Ovary (tissue), 9 donors: ENCODE data around the gene AFF3. TPM values are rescaled to one million over a fixed set of nuclear protein-coding genes. Genes with fewer than 3 reads are reported as not detected.

Experiments
- DNase-seq, 5 donors: peaks; one replicate each; pipeline ENCODE4 v3.0.0-alpha.2; 2019 to 2020
- H3K27ac ChIP-seq, 2 donors: fragments of 200-600 bp; one replicate each; pipeline versions ENCODE4 v1.5.1 to v1.8.0; 2019 to 2022
- H3K27me3 ChIP-seq: fragments of 200-600 bp; one replicate; pipeline ENCODE4 v1.8.0; 2022
- H3K36me3 ChIP-seq: fragments of 200-600 bp; sonication (generic); one replicate; pipeline ENCODE4 v1.5.1; 2019
- H3K4me1 ChIP-seq: one replicate; pipeline ENCODE4 v1.8.1; 2013; ENCODE audit warnings: mild to moderate bottlenecking, moderate library complexity; ENCODE audit not compliant: insufficient read depth
- H3K4me3 ChIP-seq: fragments of 200-600 bp; sonication (generic); one replicate; pipeline ENCODE4 v1.5.1; 2017
- H3K9me3 ChIP-seq, 2 donors: fragments of 200-600 bp in 1 of 2; sonication (generic) in 1 of 2; one replicate each; pipeline versions ENCODE4 v1.5.1 to v1.8.1; 2013 to 2019; ENCODE audit warnings: mild to moderate bottlenecking in 1 of 2, moderate library complexity in 1 of 2
- EP300 ChIP-seq: sonication (generic); formaldehyde crosslinking; IDR thresholded peaks from one replicate; pipeline ENCODE4 v1.6.1; 2017; ENCODE audit warnings: antibody characterized with exemption
- POLR2A ChIP-seq: fragments of 450-650 bp; IDR thresholded peaks from one replicate; pipeline ENCODE4 v1.6.1; 2017; ENCODE audit warnings: antibody characterized with exemption, mild to moderate bottlenecking, moderate library complexity
- WGBS, 3 donors: extraction: QIAGEN DNeasy Blood & Tissue Kit in 1 of 3; methylation state at CpG; one replicate each; pipeline versions ENCODE4 v1.1.5 to v1.1.7; 2013 to 2017; 5-methylcytosine and 5-hydroxymethylcytosine counted together
- intact Hi-C, 4 donors: fragments of 100-400 bp; cut with DNase I; formaldehyde crosslinking; loops; one replicate each; pipeline versions ENCODE4 v1.11.0 to v1.15.1; 2022 to 2023
- polyA plus RNA-seq, 2 donors: library from polyadenylated mRNA; stranded (reverse); fragments of 200-250 nt in 1 of 2; fragments of 350-450 nt in 1 of 2; fragmentation: Illumina TruSeq in 1 of 2; extraction: RNeasy Lipid Tissue Mini Kit (QIAGEN cat#74804) in 1 of 2; gene quantifications; one replicate each; pipeline ENCODE4 v1.2.3, GENCODE V29; 2013 to 2014
- total RNA-seq, 7 donors: library from RNA; depleted of rRNA in 2 of 7; stranded (reverse); fragments of >200 nt in 2 of 7; fragmentation: NEBNext Ultra II Directional in 3 of 7; extraction: Animal tissue kit (Norgen Biotek cat#: 25700) in 3 of 7; gene quantifications; one replicate each; pipeline versions ENCODE4 v1.1.0 to v1.2.4, GENCODE V29; 2016 to 2023
- TF ChIP-seq, protein P1 (sequence below), 3 donors: fragments of 450-650 bp in 2 of 3; fragments of 200-600 bp in 1 of 3; IDR thresholded peaks; one replicate each; pipeline versions ENCODE4 v1.5.1 to v1.8.0; 2016 to 2022; ENCODE audit warnings: antibody characterized with exemption in 3 of 3, mild to moderate bottlenecking in 1 of 3
- donor health status: DM: no; HTN: no; CAD: no; lungs with moderate emphysema.
- donor health status: DM: no; HTN: no; CAD: no.
- donor health status: Bipolar disorder and iron deficiency.
- donor health status: DM: yes; HTN: yes; CAD: no.
- donor health status: DM: no; HTN: no; CAD: no.
- donor health status: DM: yes; HTN: yes; CAD: no.

Gene AFF3
- total and polyA plus RNA-seq, 9 donors = 5.9 to 40.8 (median 25.7) TPM

DNA sequence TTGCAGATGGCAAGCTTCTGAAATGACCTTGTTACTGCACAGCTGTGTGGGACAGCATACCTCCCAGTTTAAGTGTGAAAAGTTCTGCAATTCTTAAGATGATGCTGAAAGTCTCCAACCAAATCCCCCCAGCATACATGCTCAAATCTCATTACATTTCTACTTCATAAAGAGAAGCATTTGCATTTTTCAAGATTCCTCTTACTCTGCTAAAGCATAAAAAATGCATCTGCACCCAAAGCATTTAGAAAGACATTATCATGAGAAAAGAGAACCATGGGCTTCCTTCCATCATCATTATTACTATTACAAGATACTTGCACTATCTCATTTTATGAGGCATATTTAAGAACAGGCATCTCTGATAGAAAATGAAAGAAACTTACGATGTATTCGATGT lies 415.7 kb downstream of the AFF3 start:
- intact Hi-C loops = loop anchor here in 2 of 4 donors (5.0 to 10.0 kb wide), 2 partner anchors 478 to 491 kb away; no protein-coding TSS in a partner anchor
- 15 to 33% (median 20%) methylated on average over 2 of the region's 2 CpGs for WGBS, 3 donors
- Histone ChIP-seq H3K9me3 (no peaks in the 10 kb centered on the region), H3K27me3 (no peaks in the 10 kb centered on the region), H3K4me3 (no peak overlapping the region), H3K4me1 (no peaks in the 10 kb centered on the region), H3K36me3 (no peaks in the 10 kb centered on the region), H3K27ac (no peak overlapping the region)
- no peak for DNase-seq
- TF ChIP-seq EP300 (no peak), POLR2A (no peak)
- TF ChIP-seq, protein P1, sequence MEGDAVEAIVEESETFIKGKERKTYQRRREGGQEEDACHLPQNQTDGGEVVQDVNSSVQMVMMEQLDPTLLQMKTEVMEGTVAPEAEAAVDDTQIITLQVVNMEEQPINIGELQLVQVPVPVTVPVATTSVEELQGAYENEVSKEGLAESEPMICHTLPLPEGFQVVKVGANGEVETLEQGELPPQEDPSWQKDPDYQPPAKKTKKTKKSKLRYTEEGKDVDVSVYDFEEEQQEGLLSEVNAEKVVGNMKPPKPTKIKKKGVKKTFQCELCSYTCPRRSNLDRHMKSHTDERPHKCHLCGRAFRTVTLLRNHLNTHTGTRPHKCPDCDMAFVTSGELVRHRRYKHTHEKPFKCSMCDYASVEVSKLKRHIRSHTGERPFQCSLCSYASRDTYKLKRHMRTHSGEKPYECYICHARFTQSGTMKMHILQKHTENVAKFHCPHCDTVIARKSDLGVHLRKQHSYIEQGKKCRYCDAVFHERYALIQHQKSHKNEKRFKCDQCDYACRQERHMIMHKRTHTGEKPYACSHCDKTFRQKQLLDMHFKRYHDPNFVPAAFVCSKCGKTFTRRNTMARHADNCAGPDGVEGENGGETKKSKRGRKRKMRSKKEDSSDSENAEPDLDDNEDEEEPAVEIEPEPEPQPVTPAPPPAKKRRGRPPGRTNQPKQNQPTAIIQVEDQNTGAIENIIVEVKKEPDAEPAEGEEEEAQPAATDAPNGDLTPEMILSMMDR (IDR thresholded peaks at IDR 0.05) = no peak

DNA sequence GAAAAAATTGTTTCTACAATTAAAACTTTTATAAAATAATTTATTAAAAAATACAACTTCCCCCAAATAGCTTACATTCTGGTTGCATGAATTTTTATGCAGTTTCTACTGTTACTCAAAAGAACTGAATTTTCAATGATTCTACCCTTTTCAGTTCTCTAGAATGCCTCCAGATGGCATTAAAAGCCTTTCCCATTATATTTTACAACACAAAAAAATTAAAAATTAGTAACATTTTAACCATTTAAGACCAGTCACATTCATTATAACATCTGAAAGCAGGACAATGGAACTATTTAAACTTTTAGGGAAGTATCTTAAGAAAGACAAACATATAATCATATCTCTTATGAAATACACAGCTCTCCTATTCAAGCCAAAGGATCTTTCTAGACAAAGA lies 416.6 kb downstream of the AFF3 start:
- Histone ChIP-seq H3K27me3 (no peaks in the 10 kb centered on the region), H3K36me3 (no peaks in the 10 kb centered on the region), H3K27ac (no peak overlapping the region), H3K9me3 (no peaks in the 10 kb centered on the region), H3K4me1 (no peaks in the 10 kb centered on the region), H3K4me3 (no peak overlapping the region)
- DNase-seq = no peak
- intact Hi-C loops = loop anchor here in 2 of 4 donors (5.0 to 10.0 kb wide), 2 partner anchors 479 to 491 kb away; no protein-coding TSS in a partner anchor
- TF ChIP-seq POLR2A (no peak), EP300 (no peak)
- TF ChIP-seq, protein P1 (IDR thresholded peaks at IDR 0.05) = no peak

DNA sequence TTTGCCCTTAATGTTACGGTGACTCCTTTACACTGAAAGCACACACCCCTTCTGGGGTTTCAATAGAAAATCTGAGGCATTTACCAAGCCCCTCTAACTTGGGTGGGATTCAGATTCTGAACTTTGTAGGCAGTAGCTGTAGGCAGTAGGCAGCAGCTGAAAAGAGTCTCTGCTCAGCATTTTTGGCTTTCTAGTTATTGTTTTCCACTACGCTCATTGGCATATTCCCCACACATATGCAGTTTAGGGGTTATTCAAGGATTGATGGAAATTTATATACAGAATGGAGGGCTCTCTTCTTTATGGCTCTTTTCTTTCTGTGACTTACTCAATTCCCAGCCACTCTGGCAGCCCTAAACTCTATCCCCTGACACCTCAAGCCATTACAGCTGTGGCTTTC lies 419.9 kb downstream of the AFF3 start:
- no peak for DNase-seq
- no peak overlapping the region for H3K27ac ChIP-seq
- H3K4me3 ChIP-seq = no peak overlapping the region
- 97 to 98% (median 98%) methylated on average over 2 of the region's 2 CpGs for WGBS, 3 donors
- TF ChIP-seq, protein P1 (IDR thresholded peaks at IDR 0.05) = no peak
- TF ChIP-seq POLR2A (no peak), EP300 (no peak)
- no peaks in the 10 kb centered on the region for H3K9me3 ChIP-seq
- no peaks in the 10 kb centered on the region for H3K27me3 ChIP-seq
- H3K36me3 ChIP-seq = no peaks in the 10 kb centered on the region
- intact Hi-C loops = loop anchor here in 1 of 4 donors (10.0 kb wide), 1 partner anchor 482 kb away; no protein-coding TSS in a partner anchor
- no peaks in the 10 kb centered on the region for H3K4me1 ChIP-seq

DNA sequence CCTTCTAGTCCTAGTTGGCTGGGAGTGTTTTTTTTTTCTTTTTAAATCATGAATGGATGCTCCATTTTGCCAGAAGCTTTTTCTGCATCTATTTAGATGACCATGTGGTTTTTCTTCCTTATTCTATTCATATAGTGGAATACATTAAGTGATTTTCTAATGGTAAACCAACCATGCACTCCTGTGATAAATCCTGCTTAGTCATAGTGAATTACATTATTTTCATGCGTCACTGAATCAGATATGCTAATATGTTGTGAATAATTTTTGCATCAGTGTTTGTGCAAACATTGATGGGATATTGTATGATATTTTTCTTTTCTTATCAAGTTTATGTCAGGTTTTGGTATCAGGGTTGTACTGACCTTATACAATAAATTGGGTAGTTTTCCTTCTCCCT lies 423.3 kb downstream of the AFF3 start:
- no peaks in the 10 kb centered on the region for H3K4me1 ChIP-seq
- no peak overlapping the region for H3K4me3 ChIP-seq
- no peaks in the 10 kb centered on the region for H3K36me3 ChIP-seq
- TF ChIP-seq POLR2A (no peak), EP300 (no peak)
- TF ChIP-seq, protein P1 (IDR thresholded peaks at IDR 0.05) = no peak
- H3K9me3 ChIP-seq = no peaks in the 10 kb centered on the region
- intact Hi-C loops = no loop called here
- 74 to 86% (median 83%) methylated on average over 1 of the region's 1 CpG for WGBS, 3 donors
- H3K27me3 ChIP-seq = no peaks in the 10 kb centered on the region
- no peak for DNase-seq
- no peak overlapping the region for H3K27ac ChIP-seq
